A549 (cell line): ENCODE measurements around the gene LLGL2. TPM values are rescaled to one million over a fixed set of nuclear protein-coding genes. Genes with fewer than 3 reads are reported as not detected.

ENCODE experiments used
- ATAC-seq, 2 experiments: fragments of 200-7000 bp in 1 of 2; fragments of >200 bp in 1 of 2; cut with Nextera tagmentation in 1 of 2; cut with Tn5 transposase in 1 of 2; 3 replicates each; pipeline versions ENCODE4 v1.8.0 to v1.9.1; 2018 to 2020; ENCODE audit warnings: mild to moderate bottlenecking in 1 of 2, moderate library complexity in 1 of 2
- CTCF ChIA-PET: fragments of 300-600 bp; sonication (Branson Sonifier 250); formaldehyde crosslinking; extraction: SDS; loops from one replicate; lab custom pipeline; 2021; ENCODE audit warnings: antibody characterized with exemption, inconsistent platforms; lab: Yijun Ruan, JAX
- POLR2A ChIA-PET: fragments of 350-600 bp; formaldehyde crosslinking; extraction: SDS; loops from one replicate; lab custom pipeline; 2021; ENCODE audit warnings: antibody characterized with exemption, inconsistent platforms; lab: Yijun Ruan, JAX
- DNase-seq, 2 experiments: peaks; one replicate each; pipeline versions ENCODE4 v3.0.0 to v3.0.0-alpha.2; 2011 to 2016; ENCODE audit warnings: low read depth in 1 of 2, low spot score in 1 of 2
- FAIRE-seq: peaks from 2 replicates; lab custom pipeline; 2011; peaks lifted over from hg19 to GRCh38; lab: Jason Lieb, UNC
- H3K27ac ChIP-seq, 2 experiments: fragments of >200 bp; sonication (Bioruptor Twin); formaldehyde crosslinking; 3 replicates each; pipeline ENCODE4 v1.5.1; 2016 to 2017
- H3K4me1 ChIP-seq: fragments of >200 bp; sonication (Bioruptor Twin); formaldehyde crosslinking; 3 replicates; pipeline ENCODE4 v1.6.1; 2016
- H3K4me2 ChIP-seq: fragments of >200 bp; sonication (Bioruptor Twin); formaldehyde crosslinking; 3 replicates; pipeline ENCODE4 v1.6.1; 2016
- H3K4me3 ChIP-seq: fragments of >200 bp; sonication (Bioruptor Twin); formaldehyde crosslinking; 3 replicates; pipeline ENCODE4 v1.5.1; 2016
- H3K9me3 ChIP-seq: fragments of >200 bp; sonication (Bioruptor Twin); formaldehyde crosslinking; 3 replicates; pipeline ENCODE4 v1.6.1; 2016
- CEBPB ChIP-seq, 2 experiments: fragments of >200 bp in 1 of 2; sonication (Bioruptor Twin) in 1 of 2; formaldehyde crosslinking in 1 of 2; IDR thresholded peaks; 2 replicates each; pipeline ENCODE4 v1.6.1; 2012 to 2016
- CHD2 ChIP-seq: fragments of 150-350 bp; IDR thresholded peaks from 2 replicates; pipeline ENCODE4 v1.6.1; 2014; ENCODE audit warnings: low read length; ENCODE audit not compliant: partially characterized antibody
- EHMT2 ChIP-seq: fragments of 200-600 bp; sonication (generic); IDR thresholded peaks from 2 replicates; pipeline ENCODE4 v1.6.1; 2016; ENCODE audit warnings: antibody characterized with exemption, low read depth, mild to moderate bottlenecking, moderate library complexity
- FOSB ChIP-seq: fragments of 250-450 bp; sonication (Bioruptor Pico); IDR thresholded peaks from 2 replicates; pipeline ENCODE4 v1.5.0; 2020; ENCODE audit warnings: mild to moderate bottlenecking, moderate library complexity
- HDAC2 ChIP-seq: fragments of 200-600 bp; sonication (generic); IDR thresholded peaks from 2 replicates; pipeline ENCODE4 v1.6.1; 2016
- HOXB13 ChIP-seq: fragments of 250-450 bp; sonication (Bioruptor Pico); IDR thresholded peaks from 2 replicates; pipeline ENCODE4 v1.5.0; 2020; ENCODE audit warnings: low read depth, mild to moderate bottlenecking, moderate library complexity
- HOXB5 ChIP-seq: fragments of 250-450 bp; sonication (Bioruptor Pico); IDR thresholded peaks from 2 replicates; pipeline ENCODE4 v1.5.0; 2020; ENCODE audit warnings: mild to moderate bottlenecking, moderate library complexity
- PHF8 ChIP-seq: fragments of 200-600 bp; sonication (generic); IDR thresholded peaks from 2 replicates; pipeline ENCODE4 v1.6.1; 2016; ENCODE audit warnings: low read depth, mild to moderate bottlenecking, antibody characterized with exemption, moderate library complexity, borderline replicate concordance
- RARB ChIP-seq: fragments of 250-450 bp; sonication (Bioruptor Pico); IDR thresholded peaks from 2 replicates; pipeline ENCODE4 v1.8.0; 2021; ENCODE audit warnings: mild to moderate bottlenecking, moderate library complexity
- TFCP2L1 ChIP-seq: fragments of 250-450 bp; sonication (Bioruptor Pico); IDR thresholded peaks from 2 replicates; pipeline ENCODE4 v1.5.0; 2021; ENCODE audit warnings: mild to moderate bottlenecking
- ZSCAN20 ChIP-seq: fragments of 250-450 bp; sonication (Bioruptor Pico); IDR thresholded peaks from 2 replicates; pipeline ENCODE4 v1.8.0; 2022; ENCODE audit warnings: mild to moderate bottlenecking, moderate library complexity
- WGBS: methylation state at CpG from one replicate; pipeline ENCODE4 v1.1.6; 2017; ENCODE audit errors: missing lambda C conversion rate; 5-methylcytosine and 5-hydroxymethylcytosine counted together
- polyA plus RNA-seq, 4 experiments: library from polyadenylated mRNA; depleted of rRNA in 3 of 4; stranded (reverse); fragments of >200 nt; fragmentation: RNase III in 1 of 4; extraction: RNeasy Plus Mini Kit Qiagen cat#74134 plus additional on column Dnase treatment in 1 of 4; gene quantifications; 2 replicates in 3 of 4; 3 replicates in 1 of 4; pipeline ENCODE4 v1.2.3, GENCODE V29; 2011 to 2017
- TF ChIP-seq, protein P1 (sequence below): IDR thresholded peaks from 2 replicates; pipeline ENCODE4 v1.6.1; 2012; ENCODE audit warnings: low read depth, borderline replicate concordance
- TF ChIP-seq, protein P2 (sequence below): IDR thresholded peaks from 2 replicates; pipeline ENCODE4 v1.6.1; 2012
- TF ChIP-seq, protein P3 (sequence below): fragments of 150-350 bp; IDR thresholded peaks from 2 replicates; pipeline ENCODE4 v1.6.1; 2014; ENCODE audit warnings: low read depth, mild to moderate bottlenecking, low read length
- TF ChIP-seq, protein P4 (sequence below): IDR thresholded peaks from 2 replicates; pipeline ENCODE4 v1.6.1; 2012

Gene LLGL2
- polyA plus RNA-seq, 2 of the 4 experiments (the other 2 are of a cell fraction): 18.9 to 35.0 TPM

DNA sequence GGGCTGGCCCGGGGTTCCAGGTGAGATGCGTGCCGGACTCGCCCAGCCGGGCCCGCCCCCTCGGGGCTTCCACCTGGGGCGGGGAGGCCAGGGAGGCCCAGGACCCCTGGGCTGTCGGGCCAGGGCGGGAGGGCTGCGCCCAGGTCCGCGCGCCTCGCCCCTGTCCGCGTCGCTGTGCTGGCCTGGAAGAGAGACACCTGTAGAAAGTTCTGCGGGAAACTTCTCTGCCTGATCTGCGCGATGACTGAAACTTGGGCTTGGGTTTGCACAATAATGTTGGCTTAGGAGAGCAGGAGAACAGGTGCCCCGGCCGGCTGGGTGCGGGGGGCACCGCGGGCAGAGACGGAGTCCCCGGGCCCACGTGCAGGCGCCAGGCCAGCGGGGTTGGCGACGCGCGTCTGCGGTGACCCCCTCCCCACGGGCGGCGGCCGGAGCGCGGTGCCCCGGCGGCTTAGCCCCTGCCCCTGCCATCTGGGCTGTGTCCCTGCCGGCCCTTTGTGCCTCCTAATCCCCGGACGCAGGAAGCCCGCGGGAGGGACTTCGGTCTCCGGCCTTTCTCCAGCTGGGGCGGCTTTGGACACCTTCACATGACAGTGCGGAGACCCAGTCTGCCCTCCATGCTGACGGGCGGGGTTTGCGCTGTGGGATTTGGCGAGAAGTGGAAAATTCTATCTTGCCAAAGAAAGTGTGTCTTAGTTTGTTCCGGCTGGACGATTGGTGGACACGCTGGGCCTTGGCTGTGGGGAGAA lies 483 bp downstream of the LLGL2 start:
- TF ChIP-seq CEBPB (IDR thresholded peaks at IDR 0.05) (peak in 1 of 2 experiments; percentile 47; a peak in 1 of 4 replicates), RARB (CRISPR knock-in tag) (no peak), TFCP2L1 (CRISPR knock-in tag) (no peak), EHMT2 (no peak), ZSCAN20 (CRISPR knock-in tag) (no peak), FOSB (no peak), HOXB13 (CRISPR knock-in tag) (no peak), HDAC2 (no peak), PHF8 (peak; percentile 39; the same call in 1 of the 2 replicates)
- TF ChIP-seq, protein P1, sequence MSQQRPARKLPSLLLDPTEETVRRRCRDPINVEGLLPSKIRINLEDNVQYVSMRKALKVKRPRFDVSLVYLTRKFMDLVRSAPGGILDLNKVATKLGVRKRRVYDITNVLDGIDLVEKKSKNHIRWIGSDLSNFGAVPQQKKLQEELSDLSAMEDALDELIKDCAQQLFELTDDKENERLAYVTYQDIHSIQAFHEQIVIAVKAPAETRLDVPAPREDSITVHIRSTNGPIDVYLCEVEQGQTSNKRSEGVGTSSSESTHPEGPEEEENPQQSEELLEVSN: 0 out of 2 replicates have a peak, but pooled peaks have one; percentile 35
- TF ChIP-seq, protein P2, sequence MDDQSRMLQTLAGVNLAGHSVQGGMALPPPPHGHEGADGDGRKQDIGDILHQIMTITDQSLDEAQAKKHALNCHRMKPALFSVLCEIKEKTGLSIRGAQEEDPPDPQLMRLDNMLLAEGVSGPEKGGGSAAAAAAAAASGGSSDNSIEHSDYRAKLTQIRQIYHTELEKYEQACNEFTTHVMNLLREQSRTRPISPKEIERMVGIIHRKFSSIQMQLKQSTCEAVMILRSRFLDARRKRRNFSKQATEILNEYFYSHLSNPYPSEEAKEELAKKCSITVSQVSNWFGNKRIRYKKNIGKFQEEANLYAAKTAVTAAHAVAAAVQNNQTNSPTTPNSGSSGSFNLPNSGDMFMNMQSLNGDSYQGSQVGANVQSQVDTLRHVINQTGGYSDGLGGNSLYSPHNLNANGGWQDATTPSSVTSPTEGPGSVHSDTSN: no peak
- TF ChIP-seq, protein P3, sequence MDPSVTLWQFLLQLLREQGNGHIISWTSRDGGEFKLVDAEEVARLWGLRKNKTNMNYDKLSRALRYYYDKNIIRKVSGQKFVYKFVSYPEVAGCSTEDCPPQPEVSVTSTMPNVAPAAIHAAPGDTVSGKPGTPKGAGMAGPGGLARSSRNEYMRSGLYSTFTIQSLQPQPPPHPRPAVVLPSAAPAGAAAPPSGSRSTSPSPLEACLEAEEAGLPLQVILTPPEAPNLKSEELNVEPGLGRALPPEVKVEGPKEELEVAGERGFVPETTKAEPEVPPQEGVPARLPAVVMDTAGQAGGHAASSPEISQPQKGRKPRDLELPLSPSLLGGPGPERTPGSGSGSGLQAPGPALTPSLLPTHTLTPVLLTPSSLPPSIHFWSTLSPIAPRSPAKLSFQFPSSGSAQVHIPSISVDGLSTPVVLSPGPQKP: no peak
- TF ChIP-seq, protein P4, sequence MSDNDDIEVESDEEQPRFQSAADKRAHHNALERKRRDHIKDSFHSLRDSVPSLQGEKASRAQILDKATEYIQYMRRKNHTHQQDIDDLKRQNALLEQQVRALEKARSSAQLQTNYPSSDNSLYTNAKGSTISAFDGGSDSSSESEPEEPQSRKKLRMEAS: peak; percentile 69
- ChIA-PET CTCF (interaction anchor here (0.6 to 3.3 kb wide), 20 partner anchors 9 to 142 kb away, joined by 3 to 18 read pairs (median 4); partner anchors contain the start of genes SMIM5 and TSEN54), POLR2A (interaction anchor here (1.2 to 2.1 kb wide), 3 partner anchors 10 to 254 kb away, joined by 4 to 19 read pairs (median 6); partner anchors contain the start of genes SLC25A19 and TSEN54)
- FAIRE-seq (no peak), ATAC-seq (peak; percentile 24 to 51), DNase-seq (no peak)
- no peaks in the 10 kb centered on the region for H3K9me3 ChIP-seq
- H3K4me1 ChIP-seq: peaks cover 25% of the 10 kb centered on the region
- whole genome bisulfite sequencing: 27% methylated on average over 22 of the region's 60 CpGs
- H3K27ac ChIP-seq: peak overlapping the region; percentile 83 to 88
- peak overlapping the region; percentile 67 for H3K4me3 ChIP-seq
- H3K4me2 ChIP-seq: peak overlapping the region; percentile 98

DNA sequence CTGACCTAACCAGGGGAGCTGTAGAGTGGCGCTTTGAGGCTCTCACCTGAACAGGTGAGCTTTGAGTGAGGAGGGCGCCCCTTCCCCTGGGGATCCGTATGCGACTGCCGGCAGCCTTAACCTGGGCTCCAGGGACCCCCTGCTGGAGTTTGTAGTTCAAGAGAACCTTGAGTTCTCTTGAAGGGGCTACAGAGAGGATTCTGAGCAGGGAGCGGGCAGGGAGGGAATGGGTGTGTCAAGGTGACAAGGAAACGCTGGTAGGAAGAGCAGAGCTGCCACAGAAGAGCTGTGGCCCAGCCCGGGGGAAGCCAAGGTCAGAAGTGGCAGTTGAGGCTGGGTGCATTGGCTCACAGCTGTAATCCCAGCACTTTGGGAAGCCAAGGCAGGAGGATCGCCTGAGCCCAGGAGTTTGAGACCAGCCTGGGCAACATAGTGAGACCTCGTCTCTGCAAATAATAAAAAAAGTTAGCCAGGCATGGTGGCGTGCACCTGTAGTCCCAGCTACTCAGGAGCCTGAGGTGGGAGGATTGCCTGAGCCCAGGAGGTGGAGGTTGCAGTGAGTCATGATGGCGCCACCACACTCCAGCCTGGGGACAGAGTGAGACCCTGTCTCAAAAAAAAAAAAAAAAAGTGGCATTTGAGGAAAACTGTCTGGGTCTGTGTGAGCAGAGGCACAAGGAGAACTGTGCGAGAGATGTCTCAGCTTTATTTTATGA lies 1.2 kb downstream of the LLGL2 start:
- H3K4me2 ChIP-seq: peak overlapping the region; percentile 98
- H3K9me3 ChIP-seq: no peaks in the 10 kb centered on the region
- CTCF ChIA-PET: interaction anchor here (0.9 to 2.5 kb wide), 5 partner anchors 9 to 27 kb away, joined by 3 to 14 read pairs (median 9); partner anchors contain the start of gene TSEN54
- DNase-seq (no peak), ATAC-seq (no peak), FAIRE-seq (no peak)
- H3K4me3 ChIP-seq: peak overlapping the region; percentile 67
- POLR2A ChIA-PET: interaction anchor here (1.0 kb wide), 1 partner anchor 10 kb away, joined by 6 read pairs; the partner anchor contains the start of gene TSEN54
- no peak for TF ChIP-seq CHD2
- TF ChIP-seq, protein P4: no peak
- no peak for TF ChIP-seq HOXB5 (CRISPR knock-in tag)
- H3K4me1 ChIP-seq: peaks cover 32% of the 10 kb centered on the region
- WGBS: 81% methylated on average over 13 of the region's 13 CpGs
- H3K27ac ChIP-seq: peak overlapping the region; percentile 83 to 88; a peak in 5 of 6 replicates
